GM12891 (cell line): ENCODE results near the gene DMBX1.

ENCODE experiments used
- PAX5 ChIP-seq: IDR thresholded peaks from 2 replicates; pipeline ENCODE4 v1.6.1; 2011; ENCODE audit warnings: low read length, moderate library complexity, mild to moderate bottlenecking; ENCODE audit not compliant: insufficient read depth, severe bottlenecking
- POLR2A ChIP-seq: IDR thresholded peaks from 2 replicates; pipeline ENCODE4 v1.6.1; 2011; ENCODE audit warnings: low read depth, low read length, control low read depth
- POLR2AphosphoS5 ChIP-seq: IDR thresholded peaks from 2 replicates; pipeline ENCODE4 v1.6.1; 2011; ENCODE audit warnings: low read depth, low read length, control low read depth
- POU2F2 ChIP-seq: IDR thresholded peaks from 2 replicates; pipeline ENCODE4 v1.6.1; 2011; ENCODE audit warnings: low read depth, mild to moderate bottlenecking, control low read depth, low read length, moderate library complexity
- TAF1 ChIP-seq: IDR thresholded peaks from 2 replicates; pipeline ENCODE4 v1.6.1; 2011; ENCODE audit warnings: low read depth, low read length, control low read depth

GRCh38 chr1:46508757-46509156, 19.1 kb downstream of the DMBX1 start:
- TF ChIP-seq POLR2A (no peak), TAF1 (no peak), POLR2AphosphoS5 (no peak), PAX5 (no peak), POU2F2 (no peak)
